Stimulated activated naive CD8-positive, alpha-beta T cell treated with anti-CD3 and anti-CD28 coated beads, Interleukin-15, Interleukin-2, amounts not matched to agents 100 ng/mL and 50 ng/mL, for 24 hours (primary cell): ENCODE data around the gene C1QBP.
A peak's percentile ranks its signal among the peaks of the same experiment; 100 is the strongest.

ENCODE experiments used
- H3K27ac Mint-ChIP-seq: one replicate; pipeline ENCODE4 v1.8.0; 2021; ENCODE audit warnings: mild to moderate bottlenecking, mixed read lengths
- H3K27me3 Mint-ChIP-seq: one replicate; pipeline ENCODE4 v1.8.0; 2021; ENCODE audit warnings: mixed read lengths
- H3K36me3 Mint-ChIP-seq: one replicate; pipeline ENCODE4 v1.8.0; 2021; ENCODE audit warnings: low read depth, mixed read lengths
- H3K4me1 Mint-ChIP-seq: one replicate; pipeline ENCODE4 v1.8.0; 2021; ENCODE audit warnings: low read depth, mixed read lengths
- H3K4me3 Mint-ChIP-seq: one replicate; pipeline ENCODE4 v1.8.0; 2021; ENCODE audit warnings: mild to moderate bottlenecking, mixed read lengths
- H3K9me3 Mint-ChIP-seq: one replicate; pipeline ENCODE4 v1.8.0; 2021; ENCODE audit warnings: mixed read lengths

Gene C1QBP, protein sequence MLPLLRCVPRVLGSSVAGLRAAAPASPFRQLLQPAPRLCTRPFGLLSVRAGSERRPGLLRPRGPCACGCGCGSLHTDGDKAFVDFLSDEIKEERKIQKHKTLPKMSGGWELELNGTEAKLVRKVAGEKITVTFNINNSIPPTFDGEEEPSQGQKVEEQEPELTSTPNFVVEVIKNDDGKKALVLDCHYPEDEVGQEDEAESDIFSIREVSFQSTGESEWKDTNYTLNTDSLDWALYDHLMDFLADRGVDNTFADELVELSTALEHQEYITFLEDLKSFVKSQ

DNA sequence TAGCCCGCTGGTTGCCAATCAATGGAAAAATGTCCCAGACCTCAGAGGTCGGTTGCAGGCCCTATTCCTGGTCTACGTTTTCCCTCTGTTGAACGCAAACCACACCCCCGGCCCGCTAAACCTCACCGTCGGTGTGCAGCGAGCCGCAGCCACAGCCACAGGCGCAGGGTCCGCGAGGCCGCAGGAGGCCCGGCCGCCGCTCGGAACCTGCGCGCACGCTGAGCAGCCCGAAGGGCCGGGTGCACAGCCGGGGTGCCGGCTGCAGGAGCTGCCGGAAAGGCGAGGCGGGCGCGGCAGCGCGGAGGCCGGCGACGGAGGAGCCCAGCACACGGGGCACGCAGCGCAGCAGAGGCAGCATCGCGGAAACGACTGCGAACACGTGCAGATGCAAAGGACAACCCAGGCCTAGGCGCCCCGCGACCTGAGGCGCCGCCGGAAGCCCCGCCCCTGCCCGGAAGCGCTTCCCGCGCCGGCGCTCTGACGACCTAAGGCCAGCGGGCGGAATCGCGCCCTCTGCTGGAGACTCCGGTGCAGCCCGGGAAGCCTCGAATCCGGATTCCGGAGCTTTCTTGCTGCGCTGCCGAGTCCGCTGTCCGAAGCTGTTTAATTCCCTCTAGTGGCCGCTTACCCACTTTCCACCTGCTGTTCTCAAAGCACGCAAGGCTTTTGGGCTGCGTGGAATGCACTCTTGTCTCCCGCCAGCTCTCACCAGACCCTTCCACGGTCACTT is at the start of gene C1QBP:
TSS of gene C1QBP (minus strand) at position 440 of the 730 bp plus-strand sequence. CDS start at position 358, 82 bp downstream.
- H3K9me3 Mint-ChIP-seq, result no peaks in the 10 kb centered on the region
- peaks cover 52% of the 10 kb centered on the region for H3K36me3 Mint-ChIP-seq

DNA sequence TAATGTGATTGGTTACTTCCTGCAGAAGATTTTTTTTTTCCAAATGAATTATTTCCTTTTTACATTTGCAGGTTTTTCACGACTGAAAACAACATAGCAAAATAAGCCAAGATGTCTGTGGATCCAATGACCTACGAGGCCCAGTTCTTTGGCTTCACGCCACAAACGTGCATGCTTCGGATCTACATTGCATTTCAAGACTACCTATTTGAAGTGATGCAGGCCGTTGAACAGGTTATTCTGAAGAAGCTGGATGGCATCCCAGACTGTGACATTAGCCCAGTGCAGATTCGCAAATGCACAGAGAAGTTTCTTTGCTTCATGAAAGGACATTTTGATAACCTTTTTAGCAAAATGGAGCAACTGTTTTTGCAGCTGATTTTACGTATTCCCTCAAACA is 49.8 kb upstream of the C1QBP start:
- no peaks in the 10 kb centered on the region for H3K27me3 Mint-ChIP-seq
- peaks cover 61% of the 10 kb centered on the region for H3K36me3 Mint-ChIP-seq
- peaks cover 48% of the 10 kb centered on the region for H3K4me1 Mint-ChIP-seq
- H3K9me3 Mint-ChIP-seq, result peaks cover 4% of the 10 kb centered on the region
- no peak overlapping the region for H3K27ac Mint-ChIP-seq
- peak overlapping the region; percentile 4 for H3K4me3 Mint-ChIP-seq

More for the DNA sequence above, at the start of gene C1QBP:
- Mint-ChIP-seq H3K27me3 (no peaks in the 10 kb centered on the region), H3K4me1 (peaks cover 42% of the 10 kb centered on the region), H3K27ac (peak within 1 kb of the TSS; percentile 88), H3K4me3 (peak within 1 kb of the TSS; percentile 89)

DNA sequence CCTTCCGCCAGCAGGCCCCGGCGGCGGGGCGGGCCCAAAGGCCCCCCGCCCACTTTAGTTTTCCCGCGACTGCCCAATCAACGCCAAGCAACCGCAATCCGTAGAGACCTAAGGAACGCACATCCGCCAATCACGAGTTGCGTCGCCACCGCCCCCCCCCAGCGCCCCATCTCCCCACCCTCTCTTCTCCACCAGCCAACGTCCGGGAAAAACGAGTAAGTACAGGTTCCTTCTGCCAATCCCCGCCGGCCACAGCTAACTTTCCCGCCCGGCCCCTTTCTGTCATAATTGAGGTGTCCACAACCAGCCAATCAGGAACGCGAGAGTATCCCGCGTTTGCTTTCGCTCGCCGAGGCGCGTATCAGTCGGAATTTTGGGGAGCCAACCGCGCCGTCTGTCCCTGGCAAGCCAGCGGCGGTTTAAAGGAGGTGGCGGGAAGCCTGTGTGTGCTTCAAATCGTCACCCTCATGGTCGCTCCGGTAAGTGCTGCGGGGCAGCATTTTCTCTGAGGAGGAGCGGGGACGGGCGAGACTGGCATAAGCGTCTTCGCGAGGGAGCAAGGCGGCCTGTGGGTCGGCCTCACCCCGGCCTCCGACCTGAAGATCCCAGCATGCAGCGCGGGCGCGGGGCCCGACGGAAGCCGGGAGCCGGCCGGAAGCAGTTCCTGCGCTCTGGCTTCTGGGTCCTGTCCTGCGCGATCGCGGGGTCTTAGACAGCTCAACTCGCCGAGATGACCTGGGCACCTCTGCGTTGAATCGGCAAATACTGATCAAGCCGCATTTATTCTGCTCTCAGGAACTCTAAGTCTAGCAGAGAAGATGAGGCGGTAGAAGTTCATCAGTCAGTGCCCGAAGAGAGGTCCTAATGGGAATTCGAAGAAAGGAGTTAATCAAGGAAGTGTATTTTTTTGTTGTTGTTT is 47.5 kb upstream of the C1QBP start, which contains the start of gene MIS12:
TSS of gene MIS12 (plus strand) at position 361 of the 919 bp plus-strand sequence. CDS start 2,297 bp downstream, outside the sequence.
- H3K9me3 Mint-ChIP-seq, result no peaks in the 10 kb centered on the region
- H3K27ac Mint-ChIP-seq, result peak within 1 kb of the TSS; percentile 98
- H3K4me3 Mint-ChIP-seq, result peak within 1 kb of the TSS; percentile 99
- peaks cover 78% of the 10 kb centered on the region for H3K36me3 Mint-ChIP-seq
- H3K27me3 Mint-ChIP-seq, result no peaks in the 10 kb centered on the region
- peaks cover 58% of the 10 kb centered on the region for H3K4me1 Mint-ChIP-seq

DNA sequence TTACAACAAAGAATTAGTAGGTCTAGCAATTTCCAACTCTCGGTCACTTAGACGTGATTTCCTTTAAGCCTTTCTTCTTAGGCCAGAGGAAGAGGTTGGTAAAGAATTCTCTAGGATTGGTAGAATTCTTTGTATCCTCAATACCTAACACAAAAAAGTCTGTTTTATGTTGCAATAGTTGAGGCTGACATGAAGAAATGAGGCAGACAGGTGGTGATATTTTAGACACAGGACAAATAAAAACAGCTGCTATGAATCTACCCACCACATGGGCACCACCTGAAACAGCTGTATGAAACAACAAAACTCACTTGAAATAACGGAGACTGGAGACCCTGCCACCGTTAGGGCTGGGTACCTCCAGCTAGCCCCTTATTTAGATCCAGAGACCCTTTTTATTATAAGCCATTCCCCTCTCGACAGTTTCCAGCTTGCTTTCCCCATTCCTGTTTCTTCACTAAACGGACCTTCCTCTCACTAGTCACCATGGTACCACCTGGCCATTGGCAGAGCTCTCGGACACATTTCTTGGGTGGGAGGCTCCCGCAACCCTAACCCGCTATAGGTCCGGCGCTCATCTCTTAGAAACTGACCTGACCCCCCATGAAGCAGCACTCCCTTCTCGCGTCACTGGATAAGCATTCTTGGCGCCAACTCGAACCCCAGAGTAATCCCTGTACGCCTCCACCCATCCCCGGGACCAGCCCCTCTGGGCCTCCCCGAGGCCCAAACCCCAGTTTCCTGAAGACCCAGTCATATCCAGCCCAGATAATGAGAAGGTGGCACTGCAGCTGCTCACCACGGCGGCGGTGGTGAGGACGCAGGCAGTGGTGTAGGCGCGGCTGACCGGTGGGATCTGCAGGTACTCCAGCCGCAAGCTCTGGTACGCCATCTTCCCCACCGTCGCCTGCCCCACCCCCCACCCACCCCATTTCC is 46.6 kb upstream of the C1QBP start, which contains the start of gene DERL2:
TSS of gene DERL2 (minus strand) at position 909 of the 936 bp plus-strand sequence. CDS start at position 892, 17 bp downstream.
- H3K4me3 Mint-ChIP-seq, result peak within 1 kb of the TSS; percentile 99
- H3K9me3 Mint-ChIP-seq, result no peaks in the 10 kb centered on the region
- H3K27me3 Mint-ChIP-seq, result no peaks in the 10 kb centered on the region
- peak within 1 kb of the TSS; percentile 98 for H3K27ac Mint-ChIP-seq
- peaks cover 82% of the 10 kb centered on the region for H3K36me3 Mint-ChIP-seq
- peaks cover 58% of the 10 kb centered on the region for H3K4me1 Mint-ChIP-seq

DNA sequence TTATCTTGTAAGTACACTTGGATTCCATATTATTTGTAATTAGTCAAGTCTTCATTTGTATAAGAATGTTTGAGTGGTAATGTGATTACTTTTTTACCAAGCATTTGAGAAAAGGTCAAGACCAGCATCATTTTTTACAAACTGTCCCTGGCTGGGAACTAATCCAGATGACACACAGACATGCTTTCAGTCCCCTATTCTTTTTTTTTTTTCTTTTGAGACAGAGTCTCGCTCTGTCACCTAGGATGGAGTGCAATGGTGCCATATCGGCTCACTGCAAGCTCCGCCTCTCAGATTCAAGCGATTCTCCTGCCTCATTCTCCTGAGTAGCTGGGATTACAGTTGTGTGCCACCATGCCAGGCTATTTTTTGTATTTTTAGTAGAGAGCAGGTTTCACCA is 42.5 kb upstream of the C1QBP start:
- no peaks in the 10 kb centered on the region for H3K27me3 Mint-ChIP-seq
- no peak overlapping the region for H3K4me3 Mint-ChIP-seq
- peaks cover 31% of the 10 kb centered on the region for H3K4me1 Mint-ChIP-seq
- H3K36me3 Mint-ChIP-seq, result peaks cover 82% of the 10 kb centered on the region
- no peaks in the 10 kb centered on the region for H3K9me3 Mint-ChIP-seq
- no peak overlapping the region for H3K27ac Mint-ChIP-seq

DNA sequence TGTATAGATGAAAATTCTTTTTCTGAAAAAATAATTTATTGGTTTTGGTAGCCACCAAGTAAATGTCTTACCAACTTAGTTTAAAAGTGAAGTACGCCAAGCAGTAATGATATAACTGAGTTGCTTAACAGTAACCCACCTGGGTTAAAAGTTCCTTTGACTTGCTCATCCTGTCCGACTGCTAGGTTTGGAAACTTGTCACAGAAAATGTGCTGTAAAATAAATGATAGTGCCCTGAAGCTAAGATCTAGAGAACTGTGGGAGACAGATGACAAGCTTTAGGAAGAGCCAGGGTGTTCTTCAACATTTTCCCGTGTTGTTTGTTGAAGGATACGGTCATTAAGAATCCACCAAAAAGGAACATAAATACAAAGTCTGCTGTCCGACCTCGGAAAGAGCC is 42.0 kb upstream of the C1QBP start:
- Mint-ChIP-seq H3K4me1 (peaks cover 31% of the 10 kb centered on the region), H3K9me3 (no peaks in the 10 kb centered on the region), H3K27ac (no peak overlapping the region), H3K36me3 (peaks cover 85% of the 10 kb centered on the region), H3K27me3 (no peaks in the 10 kb centered on the region), H3K4me3 (no peak overlapping the region)

DNA sequence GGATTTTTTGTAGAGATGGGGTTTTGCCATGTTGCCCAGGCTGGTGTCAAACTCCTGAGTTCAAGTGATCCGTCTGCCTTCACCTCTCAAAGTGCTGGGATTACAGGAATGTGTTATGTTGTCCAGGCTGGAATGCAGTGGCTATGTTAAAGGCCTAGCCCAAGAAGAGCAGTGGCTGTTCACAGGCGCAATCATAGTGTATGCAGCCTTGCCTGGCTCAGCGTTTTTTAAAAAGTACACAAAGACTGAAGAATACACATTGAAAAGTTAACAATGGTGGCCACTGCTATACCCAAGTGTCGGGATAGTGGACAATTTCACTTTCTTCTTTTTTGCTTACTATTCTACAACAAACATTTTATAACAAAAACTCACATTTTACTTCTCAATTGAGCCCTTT is 40.0 kb upstream of the C1QBP start:
- H3K27ac Mint-ChIP-seq, result no peak overlapping the region
- no peak overlapping the region for H3K4me3 Mint-ChIP-seq
- H3K27me3 Mint-ChIP-seq, result no peaks in the 10 kb centered on the region
- H3K4me1 Mint-ChIP-seq, result peaks cover 14% of the 10 kb centered on the region
- H3K36me3 Mint-ChIP-seq, result peaks cover 89% of the 10 kb centered on the region
- no peaks in the 10 kb centered on the region for H3K9me3 Mint-ChIP-seq

DNA sequence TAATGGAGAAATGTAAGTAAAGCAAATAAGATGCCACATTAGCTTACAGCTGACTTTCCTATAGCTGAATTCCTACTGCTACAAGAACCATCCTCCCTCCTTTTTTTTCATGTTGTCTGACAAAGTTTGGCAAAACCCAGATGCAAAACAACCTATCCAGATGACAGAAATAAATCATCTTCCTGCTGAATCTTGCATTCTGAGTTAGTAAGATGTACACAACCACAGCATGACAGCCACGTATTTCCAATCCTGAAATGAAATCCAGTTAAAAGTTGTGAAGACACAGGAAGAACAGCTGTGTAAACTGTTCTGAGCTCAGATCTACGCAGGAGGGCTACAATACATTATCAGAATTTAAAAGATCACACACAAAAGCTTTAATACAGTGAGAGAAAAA is 35.0 kb upstream of the C1QBP start:
- Mint-ChIP-seq H3K4me3 (no peak overlapping the region), H3K9me3 (no peaks in the 10 kb centered on the region), H3K4me1 (peaks cover 9% of the 10 kb centered on the region), H3K36me3 (peaks cover 62% of the 10 kb centered on the region), H3K27me3 (no peaks in the 10 kb centered on the region), H3K27ac (no peak overlapping the region)

DNA sequence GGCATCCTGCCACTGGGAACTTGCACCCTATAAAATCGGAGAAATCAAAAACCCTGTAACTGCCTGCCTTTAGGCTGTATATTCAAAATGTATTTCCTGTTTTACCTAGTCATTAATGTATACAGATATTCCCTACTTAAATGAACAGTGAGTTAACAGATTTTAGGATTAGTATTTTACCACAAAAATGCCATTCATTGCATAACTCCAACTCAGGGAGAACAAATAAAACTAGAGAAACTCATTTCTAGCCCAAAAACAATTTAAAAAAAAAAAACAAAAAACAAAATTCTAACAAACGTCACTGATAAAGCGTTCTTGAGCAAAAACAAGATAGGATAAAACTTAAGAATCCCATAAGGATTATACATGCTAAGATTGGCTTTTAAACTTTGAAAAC is 33.6 kb upstream of the C1QBP start:
- Mint-ChIP-seq H3K4me3 (no peak overlapping the region), H3K9me3 (no peaks in the 10 kb centered on the region), H3K36me3 (peaks cover 56% of the 10 kb centered on the region), H3K4me1 (peaks cover 15% of the 10 kb centered on the region), H3K27ac (no peak overlapping the region), H3K27me3 (no peaks in the 10 kb centered on the region)

DNA sequence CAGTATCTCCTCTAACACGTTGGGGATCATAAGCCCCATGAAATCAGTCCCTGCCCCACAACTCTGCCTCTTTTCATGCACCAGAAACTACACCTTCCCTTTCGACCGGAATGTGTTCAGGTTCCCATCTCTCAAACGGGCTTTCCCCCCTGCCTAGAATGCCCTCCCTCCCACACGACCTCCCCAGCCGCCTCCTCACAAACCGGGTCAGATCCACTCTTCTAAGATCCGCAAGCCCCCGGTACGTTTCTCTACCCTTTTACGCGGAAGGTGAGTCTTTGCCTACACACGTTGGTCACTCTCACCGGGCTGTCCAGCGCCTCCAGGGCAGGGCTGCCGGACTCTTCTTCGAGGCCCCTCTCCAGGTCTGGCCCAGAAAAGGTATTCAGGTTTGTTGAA is 29.1 kb upstream of the C1QBP start:
- Mint-ChIP-seq H3K27ac (peak overlapping the region; percentile 84), H3K27me3 (no peaks in the 10 kb centered on the region), H3K4me1 (peaks cover 43% of the 10 kb centered on the region), H3K36me3 (peaks cover 44% of the 10 kb centered on the region), H3K9me3 (no peaks in the 10 kb centered on the region), H3K4me3 (peak overlapping the region; percentile 95)

DNA sequence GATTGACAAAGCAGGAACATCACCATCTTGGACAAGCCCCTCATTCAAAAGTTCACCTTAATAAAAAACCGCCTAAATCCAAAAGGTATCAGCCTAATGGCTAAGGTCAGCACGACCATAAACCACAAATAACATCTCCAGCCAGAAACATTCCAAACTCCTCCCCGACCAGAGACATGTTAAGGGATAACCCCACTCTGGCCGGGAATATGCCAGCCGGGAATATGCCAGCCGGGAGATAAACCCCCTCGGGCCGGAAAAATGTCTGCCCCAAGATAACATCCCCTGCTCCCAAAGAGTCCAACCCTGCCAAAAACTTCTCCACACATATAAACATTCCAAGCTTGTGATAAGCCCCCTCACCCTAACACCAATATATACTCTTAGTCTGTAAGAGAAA is 28.5 kb upstream of the C1QBP start:
- no peaks in the 10 kb centered on the region for H3K9me3 Mint-ChIP-seq
- peak overlapping the region; percentile 95 for H3K4me3 Mint-ChIP-seq
- H3K4me1 Mint-ChIP-seq, result peaks cover 43% of the 10 kb centered on the region
- H3K27me3 Mint-ChIP-seq, result no peaks in the 10 kb centered on the region
- peaks cover 46% of the 10 kb centered on the region for H3K36me3 Mint-ChIP-seq
- H3K27ac Mint-ChIP-seq, result peak overlapping the region; percentile 84

DNA sequence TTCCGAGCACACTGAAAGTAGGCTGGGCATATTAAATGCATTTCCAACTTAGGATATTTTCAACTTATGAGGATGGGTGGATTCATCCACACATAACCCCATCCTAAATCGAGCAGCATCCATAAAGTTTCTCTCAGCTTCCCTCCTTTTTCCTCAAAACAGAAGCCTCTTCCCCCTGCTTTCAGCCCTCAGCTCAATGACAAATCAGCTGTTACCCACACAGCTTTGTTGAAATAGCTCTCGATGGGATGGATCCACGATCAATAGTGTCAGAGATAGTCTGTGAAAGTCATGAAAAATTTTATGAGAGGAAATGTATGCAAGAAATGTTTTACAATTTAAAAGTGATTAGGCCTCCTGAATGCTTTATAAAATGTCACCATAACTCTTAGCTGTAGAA is 27.3 kb upstream of the C1QBP start:
- Mint-ChIP-seq H3K27ac (no peak overlapping the region), H3K4me1 (peaks cover 43% of the 10 kb centered on the region), H3K9me3 (no peaks in the 10 kb centered on the region), H3K36me3 (peaks cover 41% of the 10 kb centered on the region), H3K27me3 (no peaks in the 10 kb centered on the region), H3K4me3 (peak overlapping the region; percentile 95)

DNA sequence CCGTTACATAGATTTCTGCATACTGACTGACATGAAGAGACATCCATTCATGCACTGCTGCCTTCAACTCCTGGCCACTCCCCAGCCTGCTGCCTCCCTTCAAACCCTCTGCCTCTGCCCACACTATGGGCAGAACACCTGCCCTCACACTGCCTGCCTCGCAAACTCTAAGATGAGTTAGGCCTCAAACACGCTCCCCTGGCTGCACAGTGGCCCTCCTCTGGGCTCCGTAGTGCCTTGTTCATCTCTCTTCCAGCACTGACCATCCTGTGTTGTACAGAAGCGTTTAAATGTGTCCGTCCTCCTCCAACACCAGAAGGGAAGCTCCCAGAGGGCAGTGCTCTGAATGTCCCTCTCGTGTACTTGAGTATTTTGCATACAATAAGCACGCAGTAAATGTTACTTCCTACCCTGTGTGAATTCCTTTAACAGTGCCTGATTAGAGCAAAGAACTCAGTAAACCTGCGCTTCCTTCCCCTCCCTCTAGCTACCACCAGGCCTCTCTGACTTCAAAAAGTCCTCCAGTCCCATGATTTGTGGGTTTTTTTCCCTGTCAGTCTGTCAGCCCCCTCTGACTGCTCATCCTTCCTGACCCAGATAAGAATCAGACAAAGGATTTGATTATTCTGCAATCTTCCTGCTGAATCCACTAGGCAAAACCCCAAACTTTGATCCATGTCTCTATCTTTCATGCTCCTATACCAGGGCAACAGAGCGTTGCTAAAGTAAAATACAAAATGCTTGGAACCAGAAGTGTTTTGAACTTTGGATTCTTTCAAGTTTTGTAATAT is 26.0 kb upstream of the C1QBP start:
- H3K4me3 Mint-ChIP-seq, result no peak overlapping the region
- H3K27me3 Mint-ChIP-seq, result no peaks in the 10 kb centered on the region
- no peaks in the 10 kb centered on the region for H3K9me3 Mint-ChIP-seq
- peaks cover 55% of the 10 kb centered on the region for H3K36me3 Mint-ChIP-seq
- H3K4me1 Mint-ChIP-seq, result peaks cover 41% of the 10 kb centered on the region
- peak overlapping the region; percentile 42 for H3K27ac Mint-ChIP-seq
